VCaP (cell line): Measurements from ENCODE around the gene PAK4.
A peak's percentile ranks its signal among the peaks of the same experiment; 100 is the strongest.

Experiments
- H3K27ac ChIP-seq: fragments of 450-650 bp; 2 replicates; pipeline ENCODE4 v1.5.1; 2017
- CTCF ChIP-seq: fragments of 450-650 bp; conservative IDR thresholded peaks from 2 replicates; pipeline ENCODE4 v1.5.1; 2017; ENCODE audit warnings: mild to moderate bottlenecking, moderate library complexity

The PAK4 gene

GRCh38 chr19:39125554-39126311, at the start of gene PAK4:
Gene PAK4 (plus strand): TSS chr19:39125786. CDS start chr19:39169554, 43,768 bp downstream.
- peak within 1 kb of the TSS; percentile 97 for H3K27ac ChIP-seq
- TF ChIP-seq CTCF = no peak

- H3K27ac ChIP-seq = no peak overlapping the region
- no peak for TF ChIP-seq CTCF
Observed at GRCh38 chr19:39077323-39077722, 48.3 kb upstream of the PAK4 start.

GRCh38 chr19:39078436-39079200, 47.0 kb upstream of the PAK4 start:
- TF ChIP-seq CTCF = no peak
- no peak overlapping the region for H3K27ac ChIP-seq

- no peak overlapping the region for H3K27ac ChIP-seq
- TF ChIP-seq CTCF = no peak
Observed at GRCh38 chr19:39080431-39080830, 45.2 kb upstream of the PAK4 start.

- no peak overlapping the region for H3K27ac ChIP-seq
- TF ChIP-seq CTCF = no peak
Observed at GRCh38 chr19:39082167-39082566, 43.4 kb upstream of the PAK4 start.

GRCh38 chr19:39082745-39083598, 42.6 kb upstream of the PAK4 start:
- no peak for TF ChIP-seq CTCF
- no peak overlapping the region for H3K27ac ChIP-seq

GRCh38 chr19:39083599-39083982, 42.0 kb upstream of the PAK4 start:
- TF ChIP-seq CTCF = no peak
- no peak overlapping the region for H3K27ac ChIP-seq
